Natural killer cell (primary cell): ENCODE data around the gene FOCAD. TPM values are rescaled to one million over a fixed set of nuclear protein-coding genes. Genes with fewer than 3 reads are reported as not detected.

Source experiments
- ATAC-seq, 3 donors: fragments of 150-1000 bp in 2 of 3; fragments of 200-7000 bp in 1 of 3; cut with Tn5 transposase; 1 replicate in 1 of 3; 2 replicates in 2 of 3; pipeline ENCODE4 v1.10.0; 2021; ENCODE audit warnings: mild to moderate bottlenecking in 2 of 3, moderate library complexity in 2 of 3
- DNase-seq, 2 donors: peaks; one replicate each; pipeline versions ENCODE4 v3.0.0 to v3.0.0-alpha.2; 2013 to 2021; ENCODE audit warnings: mixed read lengths in 1 of 2
- H3K27ac ChIP-seq: one replicate; pipeline ENCODE4 v1.5.1; 2013; ENCODE audit warnings: mild to moderate bottlenecking, low read length
- H3K27me3 ChIP-seq: one replicate; pipeline ENCODE4 v1.6.1; 2013; ENCODE audit warnings: low read length; ENCODE audit not compliant: control insufficient read depth, insufficient read depth
- H3K36me3 ChIP-seq: one replicate; pipeline ENCODE4 v1.6.1; 2013; ENCODE audit warnings: low read length; ENCODE audit not compliant: control insufficient read depth, insufficient read depth
- H3K4me1 ChIP-seq: one replicate; pipeline ENCODE4 v1.6.1; 2013; ENCODE audit warnings: low read length; ENCODE audit not compliant: control insufficient read depth, insufficient read depth
- H3K4me3 ChIP-seq: one replicate; pipeline ENCODE4 v1.5.1; 2013; ENCODE audit warnings: low read length
- H3K9me3 ChIP-seq: one replicate; pipeline ENCODE4 v1.6.1; 2013; ENCODE audit warnings: low read length; ENCODE audit not compliant: control insufficient read depth, insufficient read depth
- H3K27ac Mint-ChIP-seq, 2 donors: one replicate each; pipeline ENCODE4 v1.8.0; 2022; ENCODE audit warnings: mild to moderate bottlenecking in 2 of 2, mixed read lengths in 2 of 2, moderate library complexity in 1 of 2
- H3K27me3 Mint-ChIP-seq, 2 donors: one replicate each; pipeline ENCODE4 v1.8.0; 2022; ENCODE audit warnings: low read depth in 2 of 2, mixed read lengths in 2 of 2
- H3K36me3 Mint-ChIP-seq: one replicate; pipeline ENCODE4 v1.8.0; 2022; ENCODE audit warnings: mixed read lengths
- H3K4me1 Mint-ChIP-seq, 2 donors: one replicate each; pipeline ENCODE4 v1.8.0; 2022; ENCODE audit warnings: mixed read lengths in 2 of 2
- H3K4me3 Mint-ChIP-seq: one replicate; pipeline ENCODE4 v1.8.0; 2022; ENCODE audit warnings: mild to moderate bottlenecking, moderate library complexity, mixed read lengths
- H3K9me3 Mint-ChIP-seq, 2 donors: one replicate each; pipeline ENCODE4 v1.8.0; 2022; ENCODE audit warnings: mixed read lengths in 2 of 2
- WGBS: methylation state at CpG from one replicate; pipeline ENCODE4 v1.1.7; 2013; ENCODE audit warnings: missing lambda C conversion rate; ENCODE audit not compliant: insufficient coverage; 5-methylcytosine and 5-hydroxymethylcytosine counted together
- intact Hi-C: fragments of 100-400 bp; cut with micrococcal nuclease; formaldehyde crosslinking; loops from one replicate; pipeline ENCODE4 v1.14.2; 2022
- total RNA-seq, 4 donors: library from RNA; stranded (reverse); fragments of 120-200 nt in 1 of 4; gene quantifications; one replicate each; pipeline versions ENCODE4 v1.2.3 to v1.2.4, GENCODE V29; 2013 to 2022
- TF ChIP-seq, protein P1 (sequence below): fragments of 200-600 bp; IDR thresholded peaks from one replicate; pipeline ENCODE4 v1.8.0; 2022; ENCODE audit warnings: antibody characterized with exemption

The FOCAD gene
- total RNA-seq, 3 donors from 2014 or later (not counting 1 experiment from before 2014, with no cell fraction given) = 15.1 to 27.6 (median 18.8) TPM

DNA sequence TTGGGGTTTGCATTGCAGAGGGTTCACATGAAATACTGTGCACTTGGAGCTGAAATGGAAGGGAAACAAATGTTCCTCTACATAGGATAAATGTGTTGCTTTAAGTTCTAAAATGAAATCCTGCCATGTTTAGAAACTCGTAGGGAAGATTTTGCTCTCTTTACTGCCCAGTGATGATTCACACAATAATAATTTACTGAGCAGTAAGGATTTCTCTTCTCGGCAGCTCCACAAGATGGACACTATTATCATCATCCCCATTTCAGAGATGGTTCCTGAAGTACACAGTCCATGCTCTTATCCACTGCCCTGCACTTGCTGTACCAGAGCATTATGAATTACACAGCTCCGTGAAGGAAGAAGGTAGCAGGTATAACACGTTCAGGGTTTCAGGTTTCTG, 343.2 kb downstream of the FOCAD start:
- WGBS = 94% methylated on average over 3 of the region's 4 CpGs
- DNase-seq = no peak

GRCh38 chr9:21028466-21028865, 344.4 kb downstream of the FOCAD start:
- ATAC-seq = no peak
- intact Hi-C loops = no loop called here
- no peak for DNase-seq
- no peak overlapping the region for H3K27ac ChIP-seq
- H3K27me3 ChIP-seq = no peaks in the 10 kb centered on the region
- Mint-ChIP-seq H3K27me3 (no peaks in the 10 kb centered on the region), H3K27ac (no peak overlapping the region), H3K4me3 (no peak overlapping the region), H3K9me3 (no peaks in the 10 kb centered on the region), H3K4me1 (peaks cover 30 to 44% of the 10 kb centered on the region in 2 donors), H3K36me3 (peaks cover 7% of the 10 kb centered on the region)
- H3K4me1 ChIP-seq = peaks cover 14% of the 10 kb centered on the region
- H3K36me3 ChIP-seq = peaks cover 13% of the 10 kb centered on the region
- 70% methylated on average over 3 of the region's 3 CpGs for WGBS
- no peaks in the 10 kb centered on the region for H3K9me3 ChIP-seq
- no peak overlapping the region for H3K4me3 ChIP-seq
- TF ChIP-seq, protein P1, sequence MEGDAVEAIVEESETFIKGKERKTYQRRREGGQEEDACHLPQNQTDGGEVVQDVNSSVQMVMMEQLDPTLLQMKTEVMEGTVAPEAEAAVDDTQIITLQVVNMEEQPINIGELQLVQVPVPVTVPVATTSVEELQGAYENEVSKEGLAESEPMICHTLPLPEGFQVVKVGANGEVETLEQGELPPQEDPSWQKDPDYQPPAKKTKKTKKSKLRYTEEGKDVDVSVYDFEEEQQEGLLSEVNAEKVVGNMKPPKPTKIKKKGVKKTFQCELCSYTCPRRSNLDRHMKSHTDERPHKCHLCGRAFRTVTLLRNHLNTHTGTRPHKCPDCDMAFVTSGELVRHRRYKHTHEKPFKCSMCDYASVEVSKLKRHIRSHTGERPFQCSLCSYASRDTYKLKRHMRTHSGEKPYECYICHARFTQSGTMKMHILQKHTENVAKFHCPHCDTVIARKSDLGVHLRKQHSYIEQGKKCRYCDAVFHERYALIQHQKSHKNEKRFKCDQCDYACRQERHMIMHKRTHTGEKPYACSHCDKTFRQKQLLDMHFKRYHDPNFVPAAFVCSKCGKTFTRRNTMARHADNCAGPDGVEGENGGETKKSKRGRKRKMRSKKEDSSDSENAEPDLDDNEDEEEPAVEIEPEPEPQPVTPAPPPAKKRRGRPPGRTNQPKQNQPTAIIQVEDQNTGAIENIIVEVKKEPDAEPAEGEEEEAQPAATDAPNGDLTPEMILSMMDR = no peak

More for the DNA sequence above, 343.2 kb downstream of the FOCAD start:
- H3K27ac ChIP-seq = no peak overlapping the region
- H3K4me1 ChIP-seq = peaks cover 12% of the 10 kb centered on the region
- Mint-ChIP-seq H3K36me3 (peaks cover 7% of the 10 kb centered on the region), H3K27me3 (no peaks in the 10 kb centered on the region), H3K4me3 (no peak overlapping the region), H3K9me3 (no peaks in the 10 kb centered on the region), H3K4me1 (peaks cover 21 to 32% of the 10 kb centered on the region in 2 donors), H3K27ac (peak overlapping the region in 1 of 2 donors; percentile 52)
- no peak for ATAC-seq
- no peaks in the 10 kb centered on the region for H3K9me3 ChIP-seq
- intact Hi-C loops = no loop called here
- peaks cover 13% of the 10 kb centered on the region for H3K36me3 ChIP-seq
- TF ChIP-seq, protein P1 = no peak
- no peak overlapping the region for H3K4me3 ChIP-seq
- no peaks in the 10 kb centered on the region for H3K27me3 ChIP-seq

DNA sequence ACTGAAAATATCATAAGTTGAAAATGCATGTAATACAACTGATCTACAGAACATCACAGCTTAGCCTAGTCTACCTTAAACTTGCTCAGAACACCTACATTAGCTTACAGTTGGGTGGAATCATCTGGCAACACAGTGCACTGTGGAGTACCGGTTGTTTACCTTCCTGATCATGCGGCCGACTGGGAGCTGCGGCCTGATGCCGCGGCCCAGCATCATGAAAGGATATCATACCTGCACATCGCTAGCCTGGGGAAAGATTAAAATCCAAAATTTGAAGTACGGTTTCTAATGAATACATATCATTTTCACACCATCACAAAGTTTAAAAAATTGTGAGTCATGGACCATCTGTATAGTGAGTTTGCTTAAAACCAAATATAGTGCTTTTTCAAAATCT, 345.6 kb downstream of the FOCAD start:
- no peak for DNase-seq
- Mint-ChIP-seq H3K9me3 (no peaks in the 10 kb centered on the region), H3K27ac (no peak overlapping the region), H3K36me3 (peaks cover 7% of the 10 kb centered on the region), H3K4me3 (no peak overlapping the region), H3K27me3 (no peaks in the 10 kb centered on the region), H3K4me1 (peaks cover 30 to 39% of the 10 kb centered on the region in 2 donors)
- peaks cover 13% of the 10 kb centered on the region for H3K36me3 ChIP-seq
- H3K27ac ChIP-seq = no peak overlapping the region
- ATAC-seq = no peak
- no peaks in the 10 kb centered on the region for H3K27me3 ChIP-seq
- peaks cover 14% of the 10 kb centered on the region for H3K4me1 ChIP-seq
- intact Hi-C loops = loop anchor here (2.0 to 5.0 kb wide), 2 partner anchors 29 to 407 kb away; partner anchors contain the start of gene MLLT3
- TF ChIP-seq, protein P1 = no peak
- no peaks in the 10 kb centered on the region for H3K9me3 ChIP-seq
- H3K4me3 ChIP-seq = no peak overlapping the region
- 82% methylated on average over 7 of the region's 8 CpGs for WGBS
